ENCODE measurements around the gene ERAS. TPM values are rescaled to one million over a fixed set of nuclear protein-coding genes. Genes with fewer than 3 reads are reported as not detected.

The ERAS gene, protein sequence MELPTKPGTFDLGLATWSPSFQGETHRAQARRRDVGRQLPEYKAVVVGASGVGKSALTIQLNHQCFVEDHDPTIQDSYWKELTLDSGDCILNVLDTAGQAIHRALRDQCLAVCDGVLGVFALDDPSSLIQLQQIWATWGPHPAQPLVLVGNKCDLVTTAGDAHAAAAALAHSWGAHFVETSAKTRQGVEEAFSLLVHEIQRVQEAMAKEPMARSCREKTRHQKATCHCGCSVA
- total RNA-seq, result not detected

DNA sequence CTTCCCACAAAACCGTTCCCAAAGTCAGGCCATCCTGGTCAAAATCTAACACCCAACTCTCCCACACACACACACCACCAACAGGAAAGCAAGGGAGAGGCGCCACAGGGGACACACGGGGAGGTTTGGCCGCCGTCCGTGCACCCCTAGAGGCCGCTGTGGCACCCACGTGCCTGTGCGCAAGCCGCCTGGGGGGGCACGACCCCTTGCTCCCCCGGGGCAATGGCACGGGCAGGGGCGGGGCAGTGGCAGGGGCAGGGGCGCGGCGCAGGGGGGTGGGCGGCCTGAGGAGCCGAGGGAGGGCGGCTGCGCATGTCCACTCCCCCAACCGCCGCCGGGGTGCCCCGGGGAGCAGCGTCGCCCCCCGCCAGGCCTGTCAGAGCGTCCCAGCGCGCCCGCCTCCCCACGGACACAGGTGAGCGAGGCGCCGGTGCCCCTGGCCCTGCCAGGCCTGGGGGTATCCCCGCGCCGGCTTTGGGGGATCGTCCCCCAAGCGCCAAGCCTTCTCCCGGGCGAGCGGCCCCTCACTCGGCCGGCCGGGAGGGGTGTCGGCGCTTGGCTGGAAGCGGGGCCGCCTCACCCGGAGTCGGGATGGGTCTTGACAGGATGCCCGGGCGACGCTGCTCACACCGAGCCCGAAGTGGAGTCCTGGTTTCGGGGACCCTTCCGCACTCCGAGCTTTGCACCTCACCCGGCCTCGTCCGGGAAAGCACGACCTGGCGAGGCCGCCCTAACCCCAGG is at the start of gene ERAS:
Gene ERAS, plus strand, starts transcription at position 379 of the 741 bp plus-strand sequence. CDS start 2,611 bp downstream, outside the sequence.
- TF ChIP-seq, protein P1, sequence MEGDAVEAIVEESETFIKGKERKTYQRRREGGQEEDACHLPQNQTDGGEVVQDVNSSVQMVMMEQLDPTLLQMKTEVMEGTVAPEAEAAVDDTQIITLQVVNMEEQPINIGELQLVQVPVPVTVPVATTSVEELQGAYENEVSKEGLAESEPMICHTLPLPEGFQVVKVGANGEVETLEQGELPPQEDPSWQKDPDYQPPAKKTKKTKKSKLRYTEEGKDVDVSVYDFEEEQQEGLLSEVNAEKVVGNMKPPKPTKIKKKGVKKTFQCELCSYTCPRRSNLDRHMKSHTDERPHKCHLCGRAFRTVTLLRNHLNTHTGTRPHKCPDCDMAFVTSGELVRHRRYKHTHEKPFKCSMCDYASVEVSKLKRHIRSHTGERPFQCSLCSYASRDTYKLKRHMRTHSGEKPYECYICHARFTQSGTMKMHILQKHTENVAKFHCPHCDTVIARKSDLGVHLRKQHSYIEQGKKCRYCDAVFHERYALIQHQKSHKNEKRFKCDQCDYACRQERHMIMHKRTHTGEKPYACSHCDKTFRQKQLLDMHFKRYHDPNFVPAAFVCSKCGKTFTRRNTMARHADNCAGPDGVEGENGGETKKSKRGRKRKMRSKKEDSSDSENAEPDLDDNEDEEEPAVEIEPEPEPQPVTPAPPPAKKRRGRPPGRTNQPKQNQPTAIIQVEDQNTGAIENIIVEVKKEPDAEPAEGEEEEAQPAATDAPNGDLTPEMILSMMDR (IDR thresholded peaks at IDR 0.05), result no peak
- no peak within 1 kb of the TSS for H3K4me3 ChIP-seq

DNA sequence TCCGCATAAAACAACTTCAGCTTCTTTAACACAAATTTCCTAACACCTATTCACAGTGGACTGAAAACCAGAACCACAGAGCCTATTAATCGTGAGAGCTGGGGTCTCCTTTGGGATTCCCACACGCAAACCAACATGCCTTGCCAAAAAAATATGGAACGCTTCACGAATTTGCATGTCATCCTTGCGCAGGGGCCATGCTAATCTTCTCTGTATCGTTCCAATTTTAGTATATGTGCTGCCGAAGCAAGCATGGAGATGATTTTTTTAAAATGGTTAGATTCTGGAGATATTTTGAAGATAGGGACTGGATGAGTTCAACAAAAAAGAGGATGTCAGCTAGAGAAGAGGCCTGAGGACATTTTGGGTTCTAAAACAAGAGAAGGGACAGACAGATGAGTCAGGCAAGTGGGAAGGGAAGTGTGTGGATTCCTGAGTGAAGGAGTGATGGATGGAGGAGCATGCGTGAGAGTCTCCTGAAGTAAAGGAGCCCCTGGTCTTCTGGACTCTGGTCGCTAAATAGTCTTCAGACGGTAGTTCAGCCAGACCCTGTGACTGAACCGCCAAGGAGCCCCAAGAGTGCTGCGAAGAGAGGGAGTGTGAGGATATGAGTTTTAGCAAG is 49.4 kb upstream of the ERAS start:
- TF ChIP-seq, protein P1 (IDR thresholded peaks at IDR 0.05), result no peak
- no peak for DNase-seq (ENCODE audit: low spot score)
- H3K27me3 ChIP-seq, result no peaks in the 10 kb centered on the region
- no peaks in the 10 kb centered on the region for H3K36me3 ChIP-seq
- no peak overlapping the region for H3K27ac ChIP-seq
- H3K4me1 ChIP-seq, result no peaks in the 10 kb centered on the region
- H3K4me3 ChIP-seq, result no peak overlapping the region
- H3K9me3 ChIP-seq, result no peaks in the 10 kb centered on the region

More for the DNA sequence above, at the start of gene ERAS:
- DNase-seq (ENCODE audit: low spot score), result no peak
- Histone ChIP-seq H3K27ac (no peak within 1 kb of the TSS), H3K9me3 (peaks cover 0 to 7% of the 10 kb centered on the region in 2 donors), H3K36me3 (no peaks in the 10 kb centered on the region), H3K4me1 (no peaks in the 10 kb centered on the region), H3K27me3 (no peaks in the 10 kb centered on the region)

DNA sequence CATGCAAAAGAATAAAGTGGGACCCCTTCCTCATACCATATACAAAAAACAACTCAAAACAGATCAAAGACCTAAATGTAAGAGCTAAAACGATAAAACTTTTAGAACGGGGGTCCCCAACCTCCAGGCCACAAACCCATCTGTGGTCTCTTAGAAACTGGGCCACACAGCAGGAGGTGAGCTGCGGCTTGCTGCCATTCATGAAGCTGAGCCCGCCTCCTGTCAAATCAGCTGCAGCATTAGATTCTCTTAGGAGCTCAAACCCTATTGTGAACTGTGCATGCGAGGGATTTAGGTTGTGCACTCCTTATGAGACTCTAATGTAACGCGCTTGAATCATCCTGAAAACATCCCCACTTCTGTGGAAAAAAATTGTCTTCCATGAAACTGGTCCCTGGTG is 46.9 kb upstream of the ERAS start:
- H3K9me3 ChIP-seq, result no peaks in the 10 kb centered on the region
- no peaks in the 10 kb centered on the region for H3K27me3 ChIP-seq
- no peak overlapping the region for H3K4me3 ChIP-seq
- no peaks in the 10 kb centered on the region for H3K36me3 ChIP-seq
- TF ChIP-seq, protein P1 (IDR thresholded peaks at IDR 0.05), result no peak
- DNase-seq (ENCODE audit: low spot score), result no peak
- H3K4me1 ChIP-seq, result no peaks in the 10 kb centered on the region
- H3K27ac ChIP-seq, result no peak overlapping the region

DNA sequence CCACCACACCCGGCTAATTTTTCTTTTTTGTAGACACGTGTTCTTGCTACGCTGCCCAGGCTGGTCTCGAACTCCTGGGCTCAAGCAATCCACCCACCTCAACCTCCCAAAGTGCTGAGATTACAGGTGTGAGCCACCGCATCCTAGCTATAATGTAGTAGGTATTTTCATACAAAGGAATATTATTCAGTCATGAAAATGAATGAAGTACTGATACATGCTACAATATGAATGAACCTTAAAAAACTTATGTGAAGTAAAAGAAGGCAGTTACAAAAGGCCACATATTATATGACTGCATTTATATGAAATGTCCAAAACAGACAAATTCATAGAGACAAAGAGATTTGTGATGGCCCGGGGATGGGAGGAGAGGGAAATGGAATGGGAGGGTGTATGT is 44.6 kb upstream of the ERAS start:
- no peak overlapping the region for H3K27ac ChIP-seq
- DNase-seq (ENCODE audit: low spot score), result no peak
- TF ChIP-seq, protein P1 (IDR thresholded peaks at IDR 0.05), result no peak
- H3K27me3 ChIP-seq, result no peaks in the 10 kb centered on the region
- H3K36me3 ChIP-seq, result no peaks in the 10 kb centered on the region
- H3K4me1 ChIP-seq, result no peaks in the 10 kb centered on the region
- H3K9me3 ChIP-seq, result no peaks in the 10 kb centered on the region
- no peak overlapping the region for H3K4me3 ChIP-seq

DNA sequence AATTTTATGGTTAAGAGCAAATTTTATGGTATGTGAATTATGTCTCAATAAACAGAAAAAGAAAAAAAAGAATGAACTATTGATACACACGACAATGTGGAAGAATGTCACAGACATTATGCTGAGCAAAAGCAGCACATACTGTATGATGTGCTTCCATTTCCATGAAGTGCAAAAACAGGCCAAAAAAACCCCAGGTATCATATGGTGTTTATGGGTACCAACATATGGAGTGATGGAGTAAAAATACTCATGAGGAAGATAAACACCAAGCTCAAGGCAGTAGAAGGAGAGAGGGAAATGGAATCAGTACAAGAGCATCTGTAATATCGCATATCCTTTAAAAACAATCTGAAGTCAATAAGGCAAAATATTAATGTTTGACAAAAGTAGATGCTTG is 44.1 kb upstream of the ERAS start:
- DNase-seq (ENCODE audit: low spot score), result no peak
- Histone ChIP-seq H3K4me3 (no peak overlapping the region), H3K36me3 (no peaks in the 10 kb centered on the region), H3K27ac (no peak overlapping the region), H3K4me1 (no peaks in the 10 kb centered on the region), H3K27me3 (no peaks in the 10 kb centered on the region), H3K9me3 (no peaks in the 10 kb centered on the region)
- TF ChIP-seq, protein P1 (IDR thresholded peaks at IDR 0.05), result no peak
